HG02943 (cell line): ENCODE results near the gene PIP4K2A.

ENCODE experiments used
- ATAC-seq: cut with Tn5 transposase; IDR thresholded peaks from one replicate; pipeline ENCODE4 v1.9.1; 2021; ENCODE audit warnings: mild to moderate bottlenecking, low read depth, moderate library complexity; ENCODE audit not compliant: unreplicated experiment

PIP4K2A gene

DNA sequence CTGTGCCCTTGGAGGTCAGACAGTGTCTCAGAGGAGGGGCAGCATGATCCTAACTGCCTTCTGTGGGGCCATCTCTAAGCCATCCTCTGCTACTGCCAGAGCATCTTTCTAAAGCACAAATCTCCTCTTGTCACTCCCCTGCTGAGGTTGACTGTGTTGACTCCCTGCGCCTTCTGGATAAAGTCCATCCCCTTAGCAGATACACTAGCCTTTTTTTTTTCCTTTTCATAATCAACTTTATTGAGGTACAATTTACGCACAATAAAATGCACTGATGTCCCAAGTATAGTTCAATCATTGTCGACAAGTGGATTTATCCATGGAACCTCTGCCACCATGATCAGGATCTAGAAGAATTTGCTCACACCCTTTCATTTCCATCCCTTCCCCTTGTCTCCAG lies 219.0 kb downstream of the PIP4K2A start:
- no peak for ATAC-seq

DNA sequence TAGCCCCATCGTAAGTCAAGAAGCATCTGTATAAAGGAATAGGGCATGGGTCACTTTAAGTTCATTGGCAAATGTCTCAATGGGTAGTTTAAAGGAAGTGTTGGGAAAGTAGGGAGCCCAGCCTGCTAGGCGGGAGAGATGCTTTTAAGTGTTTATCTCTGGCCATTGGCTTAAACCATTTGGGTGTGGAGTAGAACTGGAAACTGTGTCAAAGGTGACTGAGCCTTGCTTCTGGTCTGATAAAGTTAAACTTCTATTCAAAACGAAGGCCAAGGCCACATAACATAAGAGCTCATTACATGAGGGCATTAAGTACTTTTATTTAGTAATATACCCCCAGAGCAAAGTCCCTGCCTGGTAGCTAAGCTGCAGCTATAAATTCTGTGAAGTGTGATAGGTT lies 220.4 kb downstream of the PIP4K2A start:
- ATAC-seq: no peak

DNA sequence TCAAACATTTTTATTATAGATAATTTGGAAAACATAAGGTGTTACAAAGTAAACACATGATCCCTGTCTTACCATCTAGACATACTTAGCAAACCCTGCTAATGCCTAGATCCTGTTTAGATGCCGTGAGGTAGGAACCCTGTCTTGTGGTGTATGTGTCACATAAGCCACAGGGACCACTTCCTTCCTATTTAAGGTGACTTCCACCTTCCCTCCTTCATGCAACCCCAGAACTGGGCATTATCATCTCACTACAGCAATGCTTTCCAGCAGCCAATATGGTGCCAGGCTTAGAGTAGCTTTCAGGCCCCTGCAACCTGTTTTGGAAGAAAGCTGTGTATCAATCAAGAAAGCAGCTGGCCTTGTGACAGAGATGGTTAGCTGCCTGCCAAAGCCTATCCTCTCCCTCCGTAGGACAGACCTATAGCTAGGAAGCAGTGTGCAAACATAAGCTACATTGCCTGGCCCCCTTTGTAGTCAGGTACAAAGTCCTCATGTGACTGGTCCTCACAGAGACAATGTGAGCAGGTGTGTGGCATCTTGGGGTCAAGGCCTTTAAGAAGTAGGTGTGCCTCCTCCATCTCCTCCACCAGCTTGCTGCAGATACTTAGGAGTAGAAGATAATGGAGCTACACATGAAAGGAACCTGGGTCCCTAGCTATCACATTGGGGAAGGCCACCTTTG lies 222.3 kb downstream of the PIP4K2A start:
- ATAC-seq: no peak

DNA sequence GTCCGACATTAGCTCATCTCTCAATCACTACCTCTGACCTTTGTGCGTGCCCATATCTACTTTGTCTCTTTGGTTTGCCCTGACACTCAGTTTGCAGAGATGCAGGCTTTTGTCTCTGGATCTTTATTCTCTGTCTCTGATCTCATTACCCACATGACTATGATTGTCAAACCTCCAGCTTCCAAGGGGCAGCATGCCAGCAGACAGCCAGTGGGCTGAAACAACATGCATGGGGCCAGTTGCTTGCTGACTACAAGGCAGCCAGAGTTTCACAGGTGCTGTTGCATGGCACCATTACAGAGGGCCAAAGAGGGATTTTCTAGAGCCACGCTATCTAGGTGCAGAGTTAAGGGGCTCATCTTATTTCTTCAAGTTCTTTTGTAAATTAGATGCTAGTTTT lies 222.9 kb downstream of the PIP4K2A start:
- no peak for ATAC-seq

DNA sequence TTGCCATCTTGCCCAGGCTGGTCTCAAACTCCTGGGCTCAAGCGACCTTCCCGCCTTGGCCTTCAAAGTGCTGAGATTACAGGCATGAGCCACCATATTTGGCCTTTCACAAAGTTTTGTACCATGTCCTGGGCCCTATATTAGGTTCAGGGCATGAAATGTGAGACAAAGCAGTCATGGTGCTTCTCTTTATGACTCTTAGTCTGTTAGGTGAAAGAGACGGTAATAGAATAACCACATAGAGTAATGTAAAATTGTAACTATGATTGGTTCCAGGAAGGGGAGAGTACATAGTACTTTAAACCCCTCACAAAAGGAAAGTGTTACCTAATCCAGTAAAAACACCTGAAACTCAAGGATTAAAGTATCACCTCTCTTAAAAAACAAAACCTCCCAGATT lies 224.4 kb downstream of the PIP4K2A start:
- no peak for ATAC-seq

DNA sequence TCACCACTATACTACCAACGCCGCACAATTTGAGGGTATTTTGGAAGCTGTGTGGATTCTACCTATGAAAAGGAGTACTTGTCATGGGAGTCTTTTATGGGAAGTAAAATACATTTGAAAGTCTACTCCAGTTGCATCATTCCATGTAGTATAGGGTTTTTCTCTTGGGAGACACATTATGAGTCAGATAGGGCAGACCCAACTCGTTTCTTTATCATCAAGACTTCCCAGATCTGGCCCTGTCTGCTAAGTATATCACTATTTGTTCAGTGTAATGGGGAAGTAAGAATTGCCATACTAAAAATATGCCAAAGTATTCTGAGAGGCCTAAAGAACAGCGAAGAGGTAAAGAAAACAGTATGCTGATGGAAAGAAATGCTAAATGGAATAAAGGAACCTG lies 224.9 kb downstream of the PIP4K2A start:
- no peak for ATAC-seq

DNA sequence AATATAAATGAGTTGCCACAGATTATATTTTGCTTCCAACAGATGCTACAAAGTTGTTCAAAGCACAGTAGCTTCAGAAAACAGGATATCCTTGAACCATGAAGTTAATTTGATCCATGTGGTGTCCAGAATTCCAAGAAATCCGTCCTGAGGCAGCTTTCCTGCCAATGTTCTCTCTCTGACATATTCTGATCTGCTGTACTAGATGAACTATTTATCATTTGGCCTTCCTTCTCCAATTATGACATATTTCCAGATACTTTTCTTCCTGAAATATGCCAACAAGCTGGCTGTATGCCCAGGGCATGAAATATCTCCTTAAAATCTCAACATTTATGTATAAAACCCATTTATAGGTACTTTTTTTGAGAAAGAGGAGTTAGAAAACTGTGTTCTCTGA lies 227.9 kb downstream of the PIP4K2A start:
- no peak for ATAC-seq
